ENCODE data around the gene EIPR1.

GRCh38 chr2:3280197-3280596 lies 97.4 kb downstream of the EIPR1 start:
- TF ChIP-seq CTCF (IDR thresholded peaks at IDR 0.05; ENCODE audit: extremely low read depth in 1 of 2, insufficient read depth in 1 of 2, low read depth in 1 of 2, low read length in 2 of 2), result no peak
- TF ChIP-seq POLR2AphosphoS5 (IDR thresholded peaks at IDR 0.05; ENCODE audit: insufficient read depth, low read depth, low read length), result no peak
